H54 (cell line): ENCODE results near the gene ENPP7.

Experiments used
- DNase-seq: peaks from one replicate; pipeline ENCODE4 v3.0.0; 2011; ENCODE audit warnings: low spot score, mixed read lengths; ENCODE audit not compliant: insufficient read length
- FAIRE-seq: peaks from 3 replicates; lab custom pipeline; 2011; peaks lifted over from hg19 to GRCh38; lab: Jason Lieb, UNC
- POLR2A ChIP-seq: IDR thresholded peaks from 2 replicates; pipeline ENCODE4 v1.6.1; 2011; ENCODE audit warnings: low read depth, mild to moderate bottlenecking, low read length

Gene ENPP7

DNA sequence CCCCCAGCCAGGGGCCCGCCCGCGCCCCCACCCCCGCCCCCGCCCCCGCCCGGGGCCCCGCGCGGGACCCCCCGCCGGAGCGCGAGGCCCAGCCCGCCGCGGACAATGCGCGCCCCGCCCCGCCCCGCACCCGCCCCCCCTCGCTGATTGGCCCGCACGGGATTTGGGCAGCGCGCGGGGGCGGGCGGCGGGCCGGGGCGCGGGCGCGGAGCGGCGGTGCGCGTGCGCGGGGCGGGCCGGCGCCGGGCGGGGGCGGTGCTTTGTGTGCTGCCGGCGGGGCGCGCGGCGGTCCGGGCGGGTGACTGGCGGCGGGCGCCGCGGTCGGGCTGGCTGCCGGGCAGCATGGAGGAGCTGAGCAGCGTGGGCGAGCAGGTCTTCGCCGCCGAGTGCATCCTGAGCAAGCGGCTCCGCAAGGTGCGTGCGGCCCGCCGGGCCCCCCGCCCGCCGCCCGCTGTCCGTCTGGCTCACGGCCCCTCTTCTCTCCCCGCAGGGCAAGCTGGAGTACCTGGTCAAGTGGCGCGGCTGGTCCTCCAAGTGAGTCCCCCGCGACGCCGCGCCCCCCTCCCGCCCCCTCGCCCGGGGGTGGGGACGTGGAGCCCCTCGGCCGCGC, 47.3 kb downstream of the ENPP7 start, which contains the start of gene CBX2:
TSS of gene CBX2 (plus strand) at position 255 of the 610 bp plus-strand sequence. CDS start at position 343, 88 bp downstream.
- DNase-seq (peak; percentile 85), FAIRE-seq (no peak)
- peak; percentile 93 for TF ChIP-seq POLR2A

DNA sequence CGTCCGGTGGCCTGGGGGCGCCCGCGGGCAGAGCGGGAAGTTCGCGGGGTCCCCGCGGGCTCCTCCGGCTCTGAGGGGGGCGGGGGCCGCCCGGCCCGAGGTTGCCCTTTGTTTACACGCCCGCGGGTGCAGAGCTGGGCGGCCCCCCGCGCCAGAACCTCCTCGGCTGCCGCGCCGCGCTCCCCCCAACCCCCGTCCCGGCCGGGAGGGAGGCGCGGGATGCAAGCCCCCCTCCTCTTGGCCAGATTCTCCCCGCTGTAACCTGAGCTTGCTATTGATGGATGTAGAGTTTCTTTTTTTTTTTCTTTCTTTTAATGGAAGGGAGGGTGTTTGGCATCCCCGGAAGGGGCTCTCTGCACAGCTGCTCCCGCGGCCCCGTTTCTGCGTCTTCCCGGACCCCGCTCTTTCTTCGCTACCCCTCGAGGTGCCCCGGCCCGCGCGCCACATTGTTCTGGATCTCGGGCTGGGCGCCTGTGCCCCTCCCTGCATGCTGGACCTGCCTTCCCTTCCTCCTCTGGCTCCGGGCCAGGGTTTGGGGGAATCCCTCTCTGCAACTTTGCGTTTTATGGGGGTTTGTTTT, 47.9 kb downstream of the ENPP7 start:
- DNase-seq, result no peak

DNA sequence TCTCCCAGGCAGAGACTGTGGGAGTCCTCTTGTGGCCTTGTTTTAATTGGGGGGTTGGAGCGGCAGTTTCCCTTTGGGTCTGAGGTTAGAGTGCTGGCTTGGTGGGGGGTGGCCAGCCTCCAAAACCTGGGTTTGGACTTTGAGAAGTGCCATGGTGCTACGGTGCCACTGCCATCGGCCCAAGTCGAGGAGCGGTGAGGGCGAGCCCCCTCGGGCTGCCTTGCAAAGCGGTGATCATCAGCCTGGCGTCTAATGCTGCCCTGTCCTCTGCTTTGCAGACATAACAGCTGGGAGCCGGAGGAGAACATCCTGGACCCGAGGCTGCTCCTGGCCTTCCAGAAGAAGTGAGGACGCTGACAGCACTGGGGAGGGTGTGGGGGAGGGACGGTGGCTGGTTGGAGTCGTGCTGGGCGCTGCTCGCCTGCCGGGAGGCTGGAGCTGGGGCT, 48.4 kb downstream of the ENPP7 start:
- FAIRE-seq, result no peak
- TF ChIP-seq POLR2A, result no peak
- DNase-seq, result no peak

More for the DNA sequence above, 47.9 kb downstream of the ENPP7 start:
- no peak for FAIRE-seq
- no peak for TF ChIP-seq POLR2A

DNA sequence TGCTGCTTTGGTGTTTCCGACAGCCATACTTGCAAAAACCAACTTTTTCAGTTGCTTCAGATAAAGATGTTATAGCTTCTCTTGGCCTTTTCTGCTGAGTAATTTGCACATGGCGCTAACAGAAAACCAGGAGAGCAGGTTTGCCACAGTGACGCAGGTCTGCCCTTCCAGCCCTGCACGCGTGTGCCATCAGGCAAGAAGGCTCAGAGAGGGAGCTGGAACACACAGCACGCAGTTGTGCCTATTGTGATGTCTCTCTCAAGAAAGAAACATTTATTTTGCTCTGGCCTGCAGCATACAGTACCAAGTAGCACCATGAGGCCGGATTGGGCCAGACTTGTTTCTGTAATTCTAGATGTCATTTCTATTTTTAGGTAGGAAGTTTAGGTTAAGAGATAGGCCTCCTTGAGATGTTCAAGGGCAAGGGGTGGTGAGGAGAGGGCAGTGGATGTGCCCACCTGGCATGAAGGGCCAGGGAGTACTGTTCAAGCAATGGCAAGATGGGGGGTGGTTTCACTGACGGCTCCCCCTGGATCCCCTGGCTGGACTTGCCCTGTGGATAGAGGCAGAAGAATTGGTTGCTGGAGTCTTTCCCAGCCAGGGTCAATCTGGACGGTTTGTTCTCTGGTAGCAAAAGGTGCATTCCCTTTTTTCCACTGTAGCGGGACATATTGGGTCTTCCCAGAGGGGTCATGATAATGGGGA, 49.1 kb downstream of the ENPP7 start:
- TF ChIP-seq POLR2A, result no peak
- DNase-seq, result no peak
- no peak for FAIRE-seq

DNA sequence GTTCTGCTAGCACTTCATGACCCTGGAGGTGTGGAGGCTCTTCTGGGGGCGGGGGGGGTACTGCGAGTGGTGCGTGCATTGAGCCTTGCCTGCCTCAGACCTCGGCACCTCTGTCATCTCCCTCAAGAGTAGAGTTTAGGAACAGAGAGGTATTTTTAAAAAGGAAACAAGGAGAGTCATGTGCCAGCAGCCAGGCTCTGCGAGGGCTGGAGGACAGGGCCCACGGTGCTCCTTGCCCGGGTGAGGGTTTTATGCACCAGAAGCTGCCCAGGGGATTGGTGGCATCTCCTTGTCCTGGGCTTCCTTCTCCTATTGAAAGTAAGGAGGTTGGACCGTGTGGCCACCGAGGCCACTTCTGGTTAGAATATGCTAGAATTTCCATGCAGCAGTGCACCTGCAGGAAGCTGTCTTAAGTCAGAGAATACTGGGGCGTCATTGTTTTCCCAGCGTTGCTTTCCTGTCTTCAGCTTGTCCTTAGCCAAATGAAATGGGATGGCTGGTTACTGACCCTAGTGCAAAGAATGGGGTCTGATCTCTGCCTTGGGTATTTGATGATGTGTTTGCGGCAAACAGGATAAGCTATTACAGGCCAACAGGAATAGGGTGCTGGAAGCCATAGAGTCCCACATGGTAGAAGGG, 50.4 kb downstream of the ENPP7 start:
- FAIRE-seq (no peak), DNase-seq (no peak)
- no peak for TF ChIP-seq POLR2A

DNA sequence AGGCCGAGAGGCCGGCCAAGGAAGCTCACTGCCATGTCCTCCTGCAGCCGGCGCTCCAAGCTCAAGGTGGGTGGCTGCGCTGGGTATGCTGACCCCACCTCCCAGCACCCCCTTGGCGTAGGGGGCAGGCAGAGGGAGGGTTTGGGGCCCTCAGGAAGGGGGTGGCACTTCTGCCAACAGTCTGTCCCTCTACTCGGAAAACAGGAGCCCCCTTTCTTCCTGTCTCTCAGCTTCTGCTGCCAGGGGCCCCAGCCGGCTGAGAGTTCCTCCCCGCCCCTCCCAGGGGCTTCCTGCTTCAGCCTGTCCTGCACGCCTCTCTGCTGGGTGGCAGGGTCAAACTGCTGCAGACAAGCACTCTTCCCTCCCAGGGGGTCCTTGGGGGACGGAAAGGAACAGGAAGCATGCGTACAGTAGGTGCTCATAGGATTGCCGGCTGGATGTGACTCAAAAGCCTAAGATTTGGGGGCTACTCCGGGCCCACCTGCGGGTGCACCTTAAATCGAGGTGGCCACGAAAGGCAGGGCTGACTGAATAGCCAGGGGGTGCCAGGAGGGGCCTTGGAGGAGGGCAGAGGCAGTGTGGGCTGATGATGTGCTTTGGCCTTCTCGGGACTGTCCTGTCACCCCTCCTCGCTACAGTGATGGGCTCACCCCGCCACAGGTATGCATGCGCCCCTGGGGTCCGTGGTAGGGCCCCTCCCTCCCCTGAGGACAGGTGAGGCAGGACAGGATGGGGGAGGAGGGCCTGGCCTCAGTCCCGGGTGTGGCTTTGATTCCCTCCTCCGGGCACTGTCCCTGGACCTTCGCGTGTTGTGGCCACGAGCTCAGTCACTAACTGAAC, 51.2 kb downstream of the ENPP7 start:
- no peak for TF ChIP-seq POLR2A
- FAIRE-seq (no peak), DNase-seq (no peak)

DNA sequence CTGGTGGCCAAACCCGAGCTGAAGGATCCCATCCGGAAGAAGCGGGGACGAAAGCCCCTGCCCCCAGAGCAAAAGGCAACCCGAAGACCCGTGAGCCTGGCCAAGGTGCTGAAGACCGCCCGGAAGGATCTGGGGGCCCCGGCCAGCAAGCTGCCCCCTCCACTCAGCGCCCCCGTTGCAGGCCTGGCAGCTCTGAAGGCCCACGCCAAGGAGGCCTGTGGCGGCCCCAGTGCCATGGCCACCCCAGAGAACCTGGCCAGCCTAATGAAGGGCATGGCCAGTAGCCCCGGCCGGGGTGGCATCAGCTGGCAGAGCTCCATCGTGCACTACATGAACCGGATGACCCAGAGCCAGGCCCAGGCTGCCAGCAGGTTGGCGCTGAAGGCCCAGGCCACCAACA, 53.1 kb downstream of the ENPP7 start:
- TF ChIP-seq POLR2A, result no peak
- FAIRE-seq (no peak), DNase-seq (no peak)

DNA sequence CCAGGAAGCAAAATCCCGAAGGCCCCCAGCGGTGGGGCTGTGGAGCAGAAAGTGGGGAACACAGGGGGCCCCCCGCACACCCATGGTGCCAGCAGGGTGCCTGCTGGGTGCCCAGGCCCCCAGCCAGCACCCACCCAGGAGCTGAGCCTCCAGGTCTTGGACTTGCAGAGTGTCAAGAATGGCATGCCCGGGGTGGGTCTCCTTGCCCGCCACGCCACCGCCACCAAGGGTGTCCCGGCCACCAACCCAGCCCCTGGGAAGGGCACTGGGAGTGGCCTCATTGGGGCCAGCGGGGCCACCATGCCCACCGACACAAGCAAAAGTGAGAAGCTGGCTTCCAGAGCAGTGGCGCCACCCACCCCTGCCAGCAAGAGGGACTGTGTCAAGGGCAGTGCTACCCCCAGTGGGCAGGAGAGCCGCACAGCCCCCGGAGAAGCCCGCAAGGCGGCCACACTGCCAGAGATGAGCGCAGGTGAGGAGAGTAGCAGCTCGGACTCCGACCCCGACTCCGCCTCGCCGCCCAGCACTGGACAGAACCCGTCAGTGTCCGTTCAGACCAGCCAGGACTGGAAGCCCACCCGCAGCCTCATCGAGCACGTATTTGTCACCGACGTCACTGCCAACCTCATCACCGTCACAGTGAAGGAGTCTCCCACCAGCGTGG, 53.7 kb downstream of the ENPP7 start:
- FAIRE-seq (no peak), DNase-seq (no peak)
- no peak for TF ChIP-seq POLR2A

DNA sequence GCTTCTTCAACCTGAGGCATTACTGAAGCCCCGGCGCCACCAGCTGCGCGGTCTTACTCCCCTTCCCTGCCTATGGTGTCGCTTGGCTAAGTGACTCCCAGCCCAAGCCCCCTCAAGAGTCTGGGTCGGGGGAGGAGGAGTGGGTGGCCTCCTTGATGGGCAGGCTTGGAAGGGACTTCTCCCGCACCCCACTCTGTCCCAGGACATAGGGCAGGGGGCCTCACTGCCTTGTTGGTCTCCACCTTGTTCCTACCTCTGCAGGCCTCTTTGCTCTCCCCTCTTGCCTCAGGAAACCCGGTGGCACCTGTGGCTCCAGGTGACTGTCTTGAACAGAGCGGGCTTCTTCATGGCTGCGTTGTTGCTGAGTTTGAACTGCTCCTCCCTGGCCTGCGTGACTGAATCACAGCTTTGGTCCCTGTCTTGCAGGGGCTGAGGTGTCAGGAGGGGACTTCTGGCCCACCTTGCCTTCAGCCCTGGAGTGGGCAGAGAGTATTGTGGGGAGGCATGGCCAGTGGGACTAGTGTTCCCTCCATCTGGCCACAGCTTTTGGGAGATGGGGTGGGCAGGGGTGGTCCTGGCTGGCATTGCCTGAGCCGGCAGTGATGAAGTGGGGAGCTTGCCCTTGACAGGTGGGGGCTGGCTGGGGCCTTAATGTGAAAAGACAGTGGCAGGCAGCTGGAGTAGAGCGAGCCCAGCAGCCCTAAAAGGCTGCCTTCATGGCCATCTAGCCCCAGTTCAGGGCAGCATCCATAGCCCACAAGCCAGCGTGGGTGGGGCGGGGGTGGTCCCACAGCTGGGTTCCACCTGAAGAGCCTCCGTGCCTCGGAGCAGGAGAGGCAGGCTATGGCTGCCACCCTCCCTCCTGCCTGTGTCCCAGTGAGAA, 54.5 kb downstream of the ENPP7 start:
- no peak for TF ChIP-seq POLR2A
- DNase-seq, result no peak
- FAIRE-seq, result no peak

DNA sequence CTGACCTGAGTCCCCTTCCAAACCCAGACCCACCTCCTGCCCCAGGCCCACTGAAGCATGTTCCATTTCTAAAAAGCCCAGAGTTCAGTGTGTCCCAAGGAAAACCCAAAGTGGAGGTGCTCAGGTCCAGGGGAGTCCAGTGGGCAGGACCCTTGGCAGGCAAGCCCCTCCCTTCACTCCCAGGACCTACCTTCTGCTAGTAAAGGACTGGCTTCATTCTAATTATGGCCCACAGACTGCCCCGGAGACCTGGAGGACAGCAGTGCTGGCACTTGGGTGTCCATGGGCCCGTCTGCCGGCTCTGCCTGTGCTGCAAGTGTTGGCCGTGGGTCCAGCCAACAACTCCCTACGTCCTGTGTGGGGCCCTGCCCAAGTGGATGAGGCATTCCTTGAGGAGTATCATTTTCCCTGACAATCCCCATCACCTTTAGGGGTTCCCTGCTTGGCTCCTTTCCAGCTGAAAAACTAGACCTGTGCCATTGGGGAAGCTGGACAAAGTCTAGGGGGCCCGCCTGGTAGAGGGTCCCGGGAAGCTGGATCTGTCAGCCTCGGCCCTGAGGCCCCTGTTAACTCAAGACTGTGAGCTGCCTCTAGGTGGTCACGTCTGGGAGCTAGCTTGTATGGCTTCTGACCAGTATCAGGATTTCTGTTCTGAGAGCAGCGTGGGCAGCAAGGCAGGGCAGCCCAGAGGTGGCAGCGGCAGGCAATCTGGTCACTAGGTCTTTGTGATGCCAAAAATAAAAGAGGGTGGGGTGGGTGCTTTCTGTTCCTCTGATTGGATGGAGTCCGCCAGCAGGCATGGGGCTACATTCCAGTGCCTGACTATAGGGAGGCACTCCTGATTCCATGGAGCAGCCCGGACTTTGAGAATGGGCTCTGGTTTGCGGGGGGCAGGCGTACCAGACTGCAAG, 55.4 kb downstream of the ENPP7 start:
- FAIRE-seq (no peak), DNase-seq (no peak)
- no peak for TF ChIP-seq POLR2A
